Activated CD4-positive, alpha-beta T cell treated with anti-CD3 and anti-CD28 coated beads, Interleukin-2, amount 10 ng/mL, durations not matched to agents 24 days and 14 days (primary cell): ENCODE data around the gene PSAP. TPM values are rescaled to one million over a fixed set of nuclear protein-coding genes. Genes with fewer than 3 reads are reported as not detected.
A peak's percentile ranks its signal among the peaks of the same experiment; 100 is the strongest.
"Not testable (repeated sequence)": the region's sequence is repeated elsewhere in the genome, so short reads cannot be mapped to it uniquely, and the experiment has no call there.

Experiments used
- DNase-seq: peaks from one replicate; pipeline ENCODE4 v3.0.0; 2022
- H3K27ac Mint-ChIP-seq: one replicate; pipeline ENCODE4 v1.8.0; 2022; ENCODE audit warnings: mild to moderate bottlenecking, mixed read lengths
- H3K27me3 Mint-ChIP-seq: one replicate; pipeline ENCODE4 v1.8.0; 2022; ENCODE audit warnings: mixed read lengths
- H3K36me3 Mint-ChIP-seq: one replicate; pipeline ENCODE4 v1.8.0; 2022; ENCODE audit warnings: low read depth, mild to moderate bottlenecking, mixed read lengths
- H3K4me1 Mint-ChIP-seq: one replicate; pipeline ENCODE4 v1.8.0; 2021; ENCODE audit warnings: mixed read lengths
- H3K4me3 Mint-ChIP-seq: one replicate; pipeline ENCODE4 v1.8.0; 2022; ENCODE audit warnings: mild to moderate bottlenecking, moderate library complexity, mixed read lengths
- H3K9me3 Mint-ChIP-seq: one replicate; pipeline ENCODE4 v1.8.0; 2021; ENCODE audit warnings: mixed read lengths
- intact Hi-C: fragments of 100-400 bp; cut with micrococcal nuclease; formaldehyde crosslinking; loops from one replicate; pipeline ENCODE4 v1.15.1; 2023
- total RNA-seq: library from RNA; stranded (reverse); gene quantifications from 2 replicates; pipeline ENCODE4 v1.2.3, GENCODE V29; 2022

PSAP gene
- total RNA-seq, 1 donor from 2014 or later, result 97.9 TPM

- peak; percentile 63 for DNase-seq
- no peak overlapping the region for H3K27ac Mint-ChIP-seq
- H3K9me3 Mint-ChIP-seq, result no peaks in the 10 kb centered on the region
Measured at GRCh38 chr10:71860243-71861029, 9.4 kb upstream of the PSAP start.

DNA sequence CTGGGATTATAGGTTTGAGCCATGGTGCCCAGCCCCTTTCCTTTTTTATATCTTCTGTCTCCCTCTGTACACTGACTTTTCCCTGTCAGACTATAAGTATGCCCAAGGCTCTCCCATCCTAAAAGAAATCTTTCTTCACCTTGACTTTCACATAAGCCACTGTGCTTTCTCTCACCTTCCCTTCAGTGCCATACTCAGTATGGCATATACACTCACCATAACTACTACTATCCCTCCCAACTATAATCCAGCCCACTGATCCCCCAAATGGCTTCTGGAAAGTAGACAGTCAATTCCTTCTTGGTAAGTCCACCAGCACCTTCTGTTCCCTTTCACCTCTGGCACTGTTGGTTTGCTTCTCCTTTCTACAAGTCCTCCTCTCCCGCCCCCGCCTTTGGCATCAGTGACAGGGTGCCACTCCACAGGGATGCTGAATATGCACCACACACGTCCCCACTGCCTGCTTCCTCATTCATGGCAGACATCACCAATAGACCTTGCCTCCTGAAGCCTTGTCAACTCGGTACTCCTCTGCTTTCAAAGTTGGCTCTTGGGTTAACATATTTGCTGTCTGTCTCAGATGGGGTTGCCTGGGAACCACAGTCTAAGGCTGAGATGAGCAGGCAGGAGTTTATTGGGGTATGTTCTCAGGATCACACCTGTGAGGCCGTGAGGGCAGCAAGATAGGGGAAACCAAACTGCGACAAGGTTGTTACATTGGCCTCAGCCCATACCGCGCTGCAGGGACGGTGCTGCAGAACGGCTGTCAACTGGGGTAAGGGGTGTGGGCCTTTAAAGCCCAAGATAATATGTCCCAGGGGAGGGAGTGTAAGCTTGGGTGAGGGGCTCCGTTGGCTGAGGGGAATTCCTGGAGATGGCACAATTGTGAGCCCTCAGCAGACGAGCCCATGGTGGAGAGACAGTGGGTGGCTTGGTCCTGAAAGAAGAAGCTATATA lies 7.2 kb upstream of the PSAP start:
- H3K9me3 Mint-ChIP-seq, result no peaks in the 10 kb centered on the region
- peaks cover 3% of the 10 kb centered on the region for H3K27me3 Mint-ChIP-seq
- no peak overlapping the region for H3K27ac Mint-ChIP-seq
- intact Hi-C loops, result no loop called here
- DNase-seq, result no peak
- no peaks in the 10 kb centered on the region for H3K4me1 Mint-ChIP-seq
- H3K36me3 Mint-ChIP-seq, result no peaks in the 10 kb centered on the region
- H3K4me3 Mint-ChIP-seq, result no peak overlapping the region

More at GRCh38 chr10:71860243-71861029, 9.4 kb upstream of the PSAP start:
- peaks cover 3% of the 10 kb centered on the region for H3K27me3 Mint-ChIP-seq
- H3K4me3 Mint-ChIP-seq, result no peak overlapping the region
- intact Hi-C loops, result no loop called here
- no peaks in the 10 kb centered on the region for H3K4me1 Mint-ChIP-seq
- no peaks in the 10 kb centered on the region for H3K36me3 Mint-ChIP-seq

DNA sequence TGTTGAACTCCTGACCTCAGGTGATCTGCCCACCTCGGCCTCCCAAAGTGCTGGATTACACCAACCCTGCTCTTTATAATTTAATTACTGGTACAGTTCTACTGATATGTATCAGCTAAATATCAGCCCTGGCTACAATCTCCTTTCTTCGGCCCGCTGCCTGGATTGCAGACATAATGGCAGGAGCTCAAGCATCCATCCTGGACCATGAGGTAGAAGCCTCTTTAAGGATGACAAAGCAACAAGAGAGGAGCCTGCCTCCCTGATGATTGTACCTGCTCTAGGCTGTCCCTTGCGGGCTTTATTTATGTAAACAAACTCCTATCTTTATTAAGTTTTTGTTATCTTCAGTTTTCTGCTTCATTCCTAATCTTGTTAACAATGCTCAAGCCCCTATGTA lies 5.6 kb upstream of the PSAP start:
- Mint-ChIP-seq H3K27ac (no peak overlapping the region), H3K36me3 (no peaks in the 10 kb centered on the region)
- intact Hi-C loops, result no loop called here

GRCh38 chr10:71854031-71854430 lies 3.0 kb upstream of the PSAP start:
- Mint-ChIP-seq H3K27ac (no peak overlapping the region), H3K36me3 (peaks cover 2% of the 10 kb centered on the region), H3K4me1 (peaks cover 19% of the 10 kb centered on the region), H3K9me3 (peaks cover 6% of the 10 kb centered on the region), H3K4me3 (no peak overlapping the region), H3K27me3 (peaks cover 3% of the 10 kb centered on the region)
- intact Hi-C loops, result loop anchor here (5.0 kb wide), 1 partner anchor 773 kb away; the partner anchor contains the start of gene MICU1
- DNase-seq, result no peak

More for the DNA sequence above, 5.6 kb upstream of the PSAP start:
- Mint-ChIP-seq H3K4me1 (peaks cover under 1% of the 10 kb centered on the region), H3K4me3 (no peak overlapping the region), H3K27me3 (peaks cover 3% of the 10 kb centered on the region), H3K9me3 (no peaks in the 10 kb centered on the region)
- no peak for DNase-seq

DNA sequence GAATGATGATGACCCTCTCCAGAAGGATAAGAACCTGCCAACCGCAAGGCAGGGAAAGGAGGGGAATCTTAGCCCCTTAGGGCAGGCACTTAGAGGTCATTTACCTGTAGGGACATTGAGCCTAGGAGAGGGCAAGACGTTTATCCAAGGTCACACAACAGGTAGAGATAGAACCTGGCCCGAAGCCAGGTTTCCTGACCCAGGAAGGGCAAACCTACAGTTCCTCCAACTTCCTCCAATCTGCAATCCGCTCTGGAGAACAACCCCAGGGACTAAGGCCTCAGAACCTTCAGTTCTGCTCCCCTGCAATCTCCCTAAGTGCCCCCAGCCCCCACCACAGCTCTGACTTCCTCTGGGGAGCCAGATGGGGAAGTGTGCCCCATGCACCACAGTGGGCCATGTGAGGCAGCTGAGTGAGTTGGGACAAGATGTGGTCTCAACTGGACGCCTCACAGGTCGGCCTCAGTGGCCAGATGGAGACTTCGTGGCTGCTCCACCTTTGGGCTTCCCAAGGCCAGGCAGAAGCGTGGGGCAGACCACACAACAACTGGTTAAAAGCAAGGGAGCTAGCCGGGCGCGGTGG lies 1.4 kb upstream of the PSAP start:
- intact Hi-C loops, result loop anchor here (5.0 kb wide), 1 partner anchor 775 kb away; the partner anchor contains the start of gene MICU1
- no peak overlapping the region for H3K4me3 Mint-ChIP-seq

GRCh38 chr10:71851465-71852095 lies 529 bp upstream of the PSAP start:
- H3K9me3 Mint-ChIP-seq, DNase-seq, H3K36me3 Mint-ChIP-seq, H3K27me3 Mint-ChIP-seq: not testable (repeated sequence)
- peaks cover 35% of the 10 kb centered on the region for H3K4me1 Mint-ChIP-seq
- intact Hi-C loops, result loop anchor here (2.0 to 5.0 kb wide), 2 partner anchors 37 to 776 kb away; partner anchors contain the start of gene MICU1
- peak overlapping the region; percentile 93 for H3K4me3 Mint-ChIP-seq
- peak overlapping the region; percentile 83 for H3K27ac Mint-ChIP-seq

More for the DNA sequence above, 1.4 kb upstream of the PSAP start:
- no peak for DNase-seq
- Mint-ChIP-seq H3K27ac (no peak overlapping the region), H3K27me3 (no peaks in the 10 kb centered on the region), H3K9me3 (peaks cover 6% of the 10 kb centered on the region), H3K4me1 (peaks cover 32% of the 10 kb centered on the region), H3K36me3 (peaks cover 8% of the 10 kb centered on the region)

GRCh38 chr10:71850021-71850742 lies 869 bp downstream of the PSAP start:
- no peaks in the 10 kb centered on the region for H3K27me3 Mint-ChIP-seq
- H3K9me3 Mint-ChIP-seq, result peaks cover 6% of the 10 kb centered on the region
- DNase-seq, result no peak
- peaks cover 10% of the 10 kb centered on the region for H3K36me3 Mint-ChIP-seq
- H3K4me3 Mint-ChIP-seq, result peak overlapping the region; percentile 93
- intact Hi-C loops, result loop anchor here (2.0 to 5.0 kb wide), 2 partner anchors 39 to 777 kb away; partner anchors contain the start of gene MICU1
- peak overlapping the region; percentile 83 for H3K27ac Mint-ChIP-seq
- peaks cover 38% of the 10 kb centered on the region for H3K4me1 Mint-ChIP-seq

GRCh38 chr10:71849461-71849908 lies 1.6 kb downstream of the PSAP start:
- Mint-ChIP-seq H3K9me3 (peaks cover 6% of the 10 kb centered on the region), H3K27ac (no peak overlapping the region), H3K4me1 (peaks cover 38% of the 10 kb centered on the region), H3K27me3 (no peaks in the 10 kb centered on the region), H3K4me3 (peak overlapping the region; percentile 93), H3K36me3 (peaks cover 10% of the 10 kb centered on the region)
- intact Hi-C loops, result no loop called here
- no peak for DNase-seq

DNA sequence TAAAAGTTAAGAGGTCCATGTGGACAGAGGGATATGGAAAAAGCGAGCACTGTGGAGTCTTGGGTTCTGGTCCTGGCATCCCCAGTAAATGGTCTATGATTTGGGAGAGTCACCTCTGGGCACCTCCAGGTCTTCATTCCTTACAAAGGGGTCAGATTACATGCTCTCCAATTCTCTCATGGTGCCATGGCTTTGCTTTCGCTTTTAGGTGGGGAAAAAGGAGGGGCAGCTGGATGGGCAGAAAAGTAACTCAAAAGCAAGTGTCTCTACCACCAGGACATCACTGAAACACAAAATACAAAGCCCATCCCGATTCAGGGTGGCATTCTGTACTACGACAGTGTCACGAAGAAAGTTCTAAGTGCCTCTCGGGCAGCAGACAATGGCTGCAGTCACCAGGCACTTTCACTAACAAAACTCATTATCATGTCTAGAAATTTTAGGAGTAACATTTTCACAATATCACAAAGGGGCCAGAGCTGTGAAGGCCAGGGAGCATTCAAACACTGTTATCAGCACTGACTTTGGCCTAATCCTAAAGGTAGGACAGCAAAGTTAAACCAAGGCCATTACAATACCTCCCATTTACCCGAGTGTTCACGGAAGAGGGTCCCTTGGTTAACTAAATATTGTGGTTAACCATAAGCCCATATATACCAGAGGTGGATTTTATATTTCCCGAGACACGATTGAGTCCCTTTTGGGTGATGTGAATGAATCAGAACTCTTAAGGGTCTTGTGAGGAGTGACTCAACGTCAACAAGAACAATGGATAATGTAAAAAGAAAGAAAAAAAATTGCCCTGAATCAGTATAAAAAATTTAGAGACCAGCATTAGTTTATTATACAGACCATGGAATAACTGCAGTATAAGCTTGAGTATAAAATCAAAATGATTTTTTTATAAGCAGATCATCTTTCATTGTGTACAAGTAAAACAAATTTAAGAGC lies 2.5 kb downstream of the PSAP start:
- Mint-ChIP-seq H3K27ac (no peak overlapping the region), H3K36me3 (peaks cover 13% of the 10 kb centered on the region), H3K27me3 (no peaks in the 10 kb centered on the region), H3K9me3 (peaks cover 6% of the 10 kb centered on the region), H3K4me3 (peak overlapping the region; percentile 33), H3K4me1 (peaks cover 41% of the 10 kb centered on the region)
- intact Hi-C loops, result no loop called here
- DNase-seq, result no peak

DNA sequence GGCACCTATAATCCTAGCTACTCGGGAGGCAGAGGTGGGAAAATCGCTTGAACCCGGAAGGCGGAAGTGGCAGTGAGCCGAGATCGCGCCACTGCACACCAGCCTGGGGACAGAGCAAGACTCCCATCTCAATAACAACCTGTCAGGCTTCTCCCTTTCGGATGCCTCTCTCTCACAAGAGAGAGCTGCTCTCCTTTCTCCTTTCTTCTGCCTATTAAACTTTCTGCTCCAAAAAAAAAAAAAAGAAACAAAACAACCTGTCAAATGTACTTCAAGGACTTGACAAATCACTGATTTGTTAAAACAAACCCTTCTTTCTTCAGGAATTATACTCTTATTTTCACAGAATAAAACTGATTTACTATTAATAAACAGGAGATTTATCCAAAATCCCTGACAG lies 3.6 kb downstream of the PSAP start:
- peaks cover 6% of the 10 kb centered on the region for H3K9me3 Mint-ChIP-seq
- no peak overlapping the region for H3K4me3 Mint-ChIP-seq
- no peak for DNase-seq
- peaks cover 15% of the 10 kb centered on the region for H3K36me3 Mint-ChIP-seq
- peaks cover 48% of the 10 kb centered on the region for H3K4me1 Mint-ChIP-seq
- H3K27ac Mint-ChIP-seq, result no peak overlapping the region
- intact Hi-C loops, result no loop called here
- H3K27me3 Mint-ChIP-seq, result no peaks in the 10 kb centered on the region

GRCh38 chr10:71846816-71847215 lies 4.2 kb downstream of the PSAP start:
- Mint-ChIP-seq H3K27me3 (no peaks in the 10 kb centered on the region), H3K27ac (no peak overlapping the region), H3K4me3 (no peak overlapping the region), H3K36me3 (peaks cover 15% of the 10 kb centered on the region), H3K4me1 (peaks cover 48% of the 10 kb centered on the region), H3K9me3 (peaks cover 6% of the 10 kb centered on the region)
- intact Hi-C loops, result no loop called here
- DNase-seq, result no peak
